Caco-2 (cell line): ENCODE data around the gene ST6GALNAC3. TPM values are rescaled to one million over a fixed set of nuclear protein-coding genes. Genes with fewer than 3 reads are reported as not detected.

Experiments used
- BruUV-seq: library from RNA; stranded (reverse); fragments of 400-500 nt; replicated peaks from 2 replicates; lab custom pipeline; 2021; lab: Mats Ljungman, UMichigan
- CTCF ChIA-PET: fragments of 300-600 bp; sonication (Branson Sonifier 250); formaldehyde crosslinking; loops from one replicate; lab custom pipeline; 2022; ENCODE audit warnings: antibody characterized with exemption; lab: Charles Lee
- POLR2A ChIA-PET: fragments of 300-600 bp; sonication (Branson Sonifier 250); formaldehyde crosslinking; loops from one replicate; lab custom pipeline; 2022; ENCODE audit warnings: antibody characterized with exemption; lab: Charles Lee
- DNase-seq, 2 experiments: peaks; one replicate each; pipeline versions ENCODE4 v3.0.0 to v3.0.0-alpha.2; 2020 to 2022
- H3K27me3 ChIP-seq: replicated peaks from 2 replicates; pipeline ENCODE4 v1.6.0; 2011; ENCODE audit warnings: low read length; ENCODE audit not compliant: control insufficient read depth, insufficient read depth
- H3K36me3 ChIP-seq: 2 replicates; pipeline ENCODE4 v1.5.1; 2011; ENCODE audit warnings: low read length; ENCODE audit not compliant: control insufficient read depth, insufficient read depth
- H3K4me1 ChIP-seq: fragments of 250-450 bp; sonication (Bioruptor Pico); 2 replicates; pipeline ENCODE4 v1.5.1; 2020; ENCODE audit warnings: mild to moderate bottlenecking
- H3K4me3 ChIP-seq: 2 replicates; pipeline ENCODE4 v1.5.1; 2011; ENCODE audit warnings: low read depth, mild to moderate bottlenecking, control low read depth, low read length
- H3K9me3 ChIP-seq: fragments of 250-450 bp; sonication (Bioruptor Pico); 2 replicates; pipeline ENCODE4 v1.5.1; 2020; ENCODE audit warnings: mild to moderate bottlenecking, moderate library complexity
- H3K27ac Mint-ChIP-seq: one replicate; pipeline ENCODE4 v1.8.0; 2022; ENCODE audit warnings: mixed read lengths; ENCODE audit not compliant: unreplicated experiment
- H3K27me3 Mint-ChIP-seq: one replicate; pipeline ENCODE4 v1.8.0; 2022; ENCODE audit warnings: mixed read lengths; ENCODE audit not compliant: insufficient read depth, unreplicated experiment
- H3K36me3 Mint-ChIP-seq: one replicate; pipeline ENCODE4 v1.8.0; 2022; ENCODE audit warnings: mild to moderate bottlenecking, mixed read lengths; ENCODE audit not compliant: insufficient read depth, unreplicated experiment
- H3K4me1 Mint-ChIP-seq: one replicate; pipeline ENCODE4 v1.8.0; 2022; ENCODE audit warnings: low read depth, mixed read lengths; ENCODE audit not compliant: unreplicated experiment
- H3K4me3 Mint-ChIP-seq: one replicate; pipeline ENCODE4 v1.8.0; 2022; ENCODE audit warnings: mild to moderate bottlenecking, moderate library complexity, mixed read lengths; ENCODE audit not compliant: unreplicated experiment
- H3K9me3 Mint-ChIP-seq: one replicate; pipeline ENCODE4 v1.8.0; 2022; ENCODE audit warnings: mixed read lengths; ENCODE audit not compliant: unreplicated experiment
- intact Hi-C: fragments of 100-400 bp; cut with micrococcal nuclease; formaldehyde crosslinking; loops from one replicate; pipeline ENCODE4 v1.10.0; 2022; ENCODE audit not compliant: unreplicated experiment
- total RNA-seq: library from RNA; stranded (reverse); gene quantifications from 2 replicates; pipeline ENCODE4 v1.2.3, GENCODE V29; 2022
- TF ChIP-seq, protein P1 (sequence below), 2 experiments: fragments of 200-600 bp in 1 of 2; IDR thresholded peaks; 1 replicate in 1 of 2; 2 replicates in 1 of 2; pipeline versions ENCODE4 v1.5.1 to v1.8.0; 2011 to 2022; ENCODE audit warnings: antibody characterized with exemption in 1 of 2, control low read depth in 1 of 2, inconsistent platforms in 1 of 2, low read depth in 1 of 2, low read length in 1 of 2, mild to moderate bottlenecking in 1 of 2, moderate library complexity in 1 of 2; ENCODE audit not compliant: insufficient read depth in 1 of 2, severe bottlenecking in 1 of 2, unreplicated experiment in 1 of 2

ST6GALNAC3 gene
- total RNA-seq, 1 experiment from 2014 or later, result 16.0 TPM

DNA sequence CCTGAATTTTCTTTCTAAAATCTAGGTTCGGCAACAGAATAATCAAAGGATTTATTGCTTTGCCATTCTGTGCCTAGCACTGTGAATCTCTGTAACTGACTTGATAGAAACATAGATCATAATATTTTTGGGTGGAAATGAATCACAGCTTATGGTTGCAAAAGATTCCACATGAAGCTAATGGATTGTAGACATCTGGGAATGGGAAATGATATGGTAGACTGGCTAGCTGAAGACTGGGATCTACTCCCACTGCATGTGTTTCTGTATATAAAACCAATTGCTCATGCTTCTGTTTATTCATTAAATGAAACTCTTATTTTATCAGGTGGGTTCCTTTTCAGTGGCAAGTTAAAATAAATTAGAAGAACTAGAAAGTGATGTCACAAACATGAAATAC is 395.6 kb downstream of the ST6GALNAC3 start:
- Mint-ChIP-seq H3K4me1 (no peaks in the 10 kb centered on the region), H3K27me3 (no peaks in the 10 kb centered on the region), H3K36me3 (no peaks in the 10 kb centered on the region), H3K9me3 (no peaks in the 10 kb centered on the region), H3K4me3 (no peak overlapping the region), H3K27ac (no peak overlapping the region)
- TF ChIP-seq, protein P1, sequence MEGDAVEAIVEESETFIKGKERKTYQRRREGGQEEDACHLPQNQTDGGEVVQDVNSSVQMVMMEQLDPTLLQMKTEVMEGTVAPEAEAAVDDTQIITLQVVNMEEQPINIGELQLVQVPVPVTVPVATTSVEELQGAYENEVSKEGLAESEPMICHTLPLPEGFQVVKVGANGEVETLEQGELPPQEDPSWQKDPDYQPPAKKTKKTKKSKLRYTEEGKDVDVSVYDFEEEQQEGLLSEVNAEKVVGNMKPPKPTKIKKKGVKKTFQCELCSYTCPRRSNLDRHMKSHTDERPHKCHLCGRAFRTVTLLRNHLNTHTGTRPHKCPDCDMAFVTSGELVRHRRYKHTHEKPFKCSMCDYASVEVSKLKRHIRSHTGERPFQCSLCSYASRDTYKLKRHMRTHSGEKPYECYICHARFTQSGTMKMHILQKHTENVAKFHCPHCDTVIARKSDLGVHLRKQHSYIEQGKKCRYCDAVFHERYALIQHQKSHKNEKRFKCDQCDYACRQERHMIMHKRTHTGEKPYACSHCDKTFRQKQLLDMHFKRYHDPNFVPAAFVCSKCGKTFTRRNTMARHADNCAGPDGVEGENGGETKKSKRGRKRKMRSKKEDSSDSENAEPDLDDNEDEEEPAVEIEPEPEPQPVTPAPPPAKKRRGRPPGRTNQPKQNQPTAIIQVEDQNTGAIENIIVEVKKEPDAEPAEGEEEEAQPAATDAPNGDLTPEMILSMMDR (IDR thresholded peaks at IDR 0.05; ENCODE audit: insufficient read depth in 1 of 2, low read depth in 1 of 2, low read length in 1 of 2, severe bottlenecking in 1 of 2, unreplicated experiment in 1 of 2), result no peak
- CTCF ChIA-PET, result no interaction called here
- Histone ChIP-seq H3K4me1 (no peaks in the 10 kb centered on the region), H3K36me3 (no peaks in the 10 kb centered on the region), H3K27me3 (no peaks in the 10 kb centered on the region), H3K4me3 (no peak overlapping the region), H3K9me3 (no peaks in the 10 kb centered on the region)
- DNase-seq, result no peak
- no TSS peak for BruUV-seq
- POLR2A ChIA-PET, result no interaction called here
- intact Hi-C loops, result no loop called here

DNA sequence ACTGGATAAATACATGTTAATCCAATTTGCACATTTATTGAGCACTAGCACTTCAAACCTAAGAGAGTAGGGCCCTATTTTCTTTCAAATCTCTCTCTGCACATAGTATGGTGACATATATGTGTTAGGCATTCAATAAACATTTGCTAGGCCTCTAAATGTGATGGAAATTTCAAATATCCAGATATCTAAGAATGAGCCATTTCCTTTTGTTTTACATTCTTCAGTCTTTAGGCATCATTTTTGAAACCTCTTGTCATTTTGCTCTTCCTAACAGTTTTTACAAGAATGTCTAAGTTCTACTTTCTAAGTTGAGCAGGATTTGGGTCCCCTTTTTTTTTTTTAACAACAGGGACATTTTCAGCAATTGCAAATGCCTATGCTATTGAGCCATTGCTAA is 397.0 kb downstream of the ST6GALNAC3 start:
- no peaks in the 10 kb centered on the region for H3K36me3 ChIP-seq
- Mint-ChIP-seq H3K4me1 (no peaks in the 10 kb centered on the region), H3K27ac (no peak overlapping the region), H3K27me3 (no peaks in the 10 kb centered on the region), H3K9me3 (no peaks in the 10 kb centered on the region), H3K4me3 (no peak overlapping the region), H3K36me3 (no peaks in the 10 kb centered on the region)
- no peak for DNase-seq
- POLR2A ChIA-PET, result no interaction called here
- no peak overlapping the region for H3K4me3 ChIP-seq
- no peaks in the 10 kb centered on the region for H3K4me1 ChIP-seq
- intact Hi-C loops, result no loop called here
- CTCF ChIA-PET, result no interaction called here
- BruUV-seq, result no TSS peak
- no peaks in the 10 kb centered on the region for H3K9me3 ChIP-seq
- H3K27me3 ChIP-seq, result no peaks in the 10 kb centered on the region
- TF ChIP-seq, protein P1 (IDR thresholded peaks at IDR 0.05; ENCODE audit: insufficient read depth in 1 of 2, low read depth in 1 of 2, low read length in 1 of 2, severe bottlenecking in 1 of 2, unreplicated experiment in 1 of 2), result no peak

DNA sequence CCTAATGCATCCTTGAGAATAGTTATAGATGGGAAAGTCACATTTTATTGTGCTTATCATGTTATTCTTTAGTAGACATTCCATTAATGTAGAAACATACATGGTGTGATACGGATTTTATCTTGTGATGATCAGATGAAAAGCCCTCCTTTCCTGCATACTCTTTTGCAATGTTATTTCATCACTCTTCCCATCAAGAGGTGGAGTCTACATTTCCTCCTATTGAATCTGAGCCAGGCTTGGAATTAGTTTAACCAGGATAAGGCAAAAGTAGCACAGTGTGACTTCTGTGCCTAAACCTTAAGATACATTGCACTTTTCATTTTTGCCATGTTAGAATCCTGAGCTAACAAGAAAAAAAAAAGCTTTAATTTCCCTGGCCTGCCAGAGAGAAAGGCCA is 399.0 kb downstream of the ST6GALNAC3 start:
- intact Hi-C loops, result no loop called here
- Histone ChIP-seq H3K27me3 (no peaks in the 10 kb centered on the region), H3K36me3 (no peaks in the 10 kb centered on the region), H3K4me3 (no peak overlapping the region), H3K9me3 (no peaks in the 10 kb centered on the region), H3K4me1 (no peaks in the 10 kb centered on the region)
- no peak overlapping the region for H3K27ac Mint-ChIP-seq
- POLR2A ChIA-PET, result no interaction called here
- TF ChIP-seq, protein P1 (IDR thresholded peaks at IDR 0.05; ENCODE audit: insufficient read depth in 1 of 2, low read depth in 1 of 2, low read length in 1 of 2, severe bottlenecking in 1 of 2, unreplicated experiment in 1 of 2), result no peak
- no peak for DNase-seq
- BruUV-seq, result no TSS peak
- no peak overlapping the region for H3K4me3 Mint-ChIP-seq
- CTCF ChIA-PET, result no interaction called here
- no peaks in the 10 kb centered on the region for H3K36me3 Mint-ChIP-seq
- no peaks in the 10 kb centered on the region for H3K9me3 Mint-ChIP-seq
- no peaks in the 10 kb centered on the region for H3K4me1 Mint-ChIP-seq
- H3K27me3 Mint-ChIP-seq, result no peaks in the 10 kb centered on the region
